Activated naive CD8-positive, alpha-beta T cell treated with anti-CD3 and anti-CD28 coated beads, Interleukin-2, amount 10 ng/mL, durations not matched to agents 7 days and 5 days (primary cell): ENCODE data around the gene EXOSC2. TPM values are rescaled to one million over a fixed set of nuclear protein-coding genes. Genes with fewer than 3 reads are reported as not detected.

ENCODE experiments used
- ATAC-seq: fragments of 150-1000 bp; cut with Tn5 transposase; one replicate; pipeline ENCODE4 v1.10.0; 2021; ENCODE audit warnings: low read depth, moderate library complexity
- POLR2A ChIA-PET: fragments of 350-600 bp; sonication (Branson Sonifier 250); formaldehyde crosslinking; loops from one replicate; lab custom pipeline; 2021; ENCODE audit warnings: antibody characterized with exemption; lab: Charles Lee
- DNase-seq: peaks from one replicate; pipeline ENCODE4 v3.0.0; 2021
- H3K27ac Mint-ChIP-seq: one replicate; pipeline ENCODE4 v1.8.0; 2022; ENCODE audit warnings: mild to moderate bottlenecking, mixed read lengths
- H3K27me3 Mint-ChIP-seq: one replicate; pipeline ENCODE4 v1.8.0; 2022; ENCODE audit warnings: mild to moderate bottlenecking, moderate library complexity, mixed read lengths
- H3K36me3 Mint-ChIP-seq: one replicate; pipeline ENCODE4 v1.8.0; 2021; ENCODE audit warnings: mild to moderate bottlenecking, mixed read lengths
- H3K4me1 Mint-ChIP-seq: one replicate; pipeline ENCODE4 v1.8.0; 2021; ENCODE audit warnings: mixed read lengths
- H3K4me3 Mint-ChIP-seq: one replicate; pipeline ENCODE4 v1.8.0; 2022; ENCODE audit warnings: mild to moderate bottlenecking, moderate library complexity, mixed read lengths
- H3K9me3 Mint-ChIP-seq: one replicate; pipeline ENCODE4 v1.8.0; 2021; ENCODE audit warnings: mixed read lengths
- total RNA-seq, 2 experiments: library from RNA; stranded (reverse); gene quantifications; one replicate each; pipeline ENCODE4 v1.2.3, GENCODE V29; 2021

Gene EXOSC2
- total RNA-seq, 2 experiments from 2014 or later: 57.2 to 58.8 TPM

- ATAC-seq (no peak), DNase-seq (no peak)
- no peaks in the 10 kb centered on the region for H3K27me3 Mint-ChIP-seq
- peaks cover 1% of the 10 kb centered on the region for H3K36me3 Mint-ChIP-seq
- POLR2A ChIA-PET: no interaction called here
- no peak overlapping the region for H3K4me3 Mint-ChIP-seq
- H3K4me1 Mint-ChIP-seq: peaks cover 3% of the 10 kb centered on the region
- H3K9me3 Mint-ChIP-seq: peaks cover 2% of the 10 kb centered on the region
- no peak overlapping the region for H3K27ac Mint-ChIP-seq
Measured at GRCh38 chr9:130738281-130738680, 44.7 kb downstream of the EXOSC2 start.

- peaks cover 3% of the 10 kb centered on the region for H3K4me1 Mint-ChIP-seq
- DNase-seq (no peak), ATAC-seq (no peak)
- H3K36me3 Mint-ChIP-seq: peaks cover 1% of the 10 kb centered on the region
- POLR2A ChIA-PET: no interaction called here
- H3K4me3 Mint-ChIP-seq: no peak overlapping the region
- no peak overlapping the region for H3K27ac Mint-ChIP-seq
- no peaks in the 10 kb centered on the region for H3K27me3 Mint-ChIP-seq
- peaks cover 2% of the 10 kb centered on the region for H3K9me3 Mint-ChIP-seq
Measured at GRCh38 chr9:130739081-130739480, 45.5 kb downstream of the EXOSC2 start.

- POLR2A ChIA-PET: no interaction called here
- Mint-ChIP-seq H3K4me1 (peaks cover 3% of the 10 kb centered on the region), H3K27me3 (no peaks in the 10 kb centered on the region)
Measured at GRCh38 chr9:130740218-130741023, 46.8 kb downstream of the EXOSC2 start.

GRCh38 chr9:130741024-130741305 lies 47.4 kb downstream of the EXOSC2 start:
- POLR2A ChIA-PET: no interaction called here
- H3K27me3 Mint-ChIP-seq: no peaks in the 10 kb centered on the region

More at GRCh38 chr9:130740218-130741023, 46.8 kb downstream of the EXOSC2 start:
- ATAC-seq: no peak
- H3K36me3 Mint-ChIP-seq: peaks cover 1% of the 10 kb centered on the region
- no peak for DNase-seq
- H3K27ac Mint-ChIP-seq: no peak overlapping the region
- peaks cover 2% of the 10 kb centered on the region for H3K9me3 Mint-ChIP-seq
- no peak overlapping the region for H3K4me3 Mint-ChIP-seq

GRCh38 chr9:130741831-130742449 lies 48.4 kb downstream of the EXOSC2 start:
- no peak for DNase-seq
- peaks cover 1% of the 10 kb centered on the region for H3K36me3 Mint-ChIP-seq
- peaks cover 3% of the 10 kb centered on the region for H3K9me3 Mint-ChIP-seq
- no peaks in the 10 kb centered on the region for H3K27me3 Mint-ChIP-seq
- H3K27ac Mint-ChIP-seq: no peak overlapping the region
- POLR2A ChIA-PET: no interaction called here
- no peak overlapping the region for H3K4me3 Mint-ChIP-seq
- no peak for ATAC-seq
- peaks cover 3% of the 10 kb centered on the region for H3K4me1 Mint-ChIP-seq

More at GRCh38 chr9:130741024-130741305, 47.4 kb downstream of the EXOSC2 start:
- Mint-ChIP-seq H3K36me3 (peaks cover 1% of the 10 kb centered on the region), H3K27ac (no peak overlapping the region), H3K9me3 (peaks cover 2% of the 10 kb centered on the region), H3K4me1 (peaks cover 3% of the 10 kb centered on the region), H3K4me3 (no peak overlapping the region)
- ATAC-seq (no peak), DNase-seq (no peak)

- Mint-ChIP-seq H3K9me3 (peaks cover 3% of the 10 kb centered on the region), H3K27ac (no peak overlapping the region), H3K4me3 (no peak overlapping the region), H3K4me1 (peaks cover 3% of the 10 kb centered on the region), H3K36me3 (peaks cover 1% of the 10 kb centered on the region), H3K27me3 (no peaks in the 10 kb centered on the region)
- POLR2A ChIA-PET: no interaction called here
- ATAC-seq: no peak
- DNase-seq: no peak
Measured at GRCh38 chr9:130743656-130744055, 50.1 kb downstream of the EXOSC2 start.

GRCh38 chr9:130745210-130745800 lies 51.7 kb downstream of the EXOSC2 start:
- Mint-ChIP-seq H3K4me1 (peaks cover 3% of the 10 kb centered on the region), H3K36me3 (peaks cover 1% of the 10 kb centered on the region), H3K27me3 (no peaks in the 10 kb centered on the region), H3K9me3 (peaks cover 3% of the 10 kb centered on the region), H3K4me3 (no peak overlapping the region), H3K27ac (no peak overlapping the region)
- ATAC-seq (no peak), DNase-seq (no peak)
- POLR2A ChIA-PET: no interaction called here

GRCh38 chr9:130745829-130746228 lies 52.2 kb downstream of the EXOSC2 start:
- Mint-ChIP-seq H3K9me3 (peaks cover 3% of the 10 kb centered on the region), H3K27me3 (no peaks in the 10 kb centered on the region), H3K4me3 (no peak overlapping the region), H3K4me1 (peaks cover 3% of the 10 kb centered on the region), H3K36me3 (peaks cover 1% of the 10 kb centered on the region), H3K27ac (no peak overlapping the region)
- POLR2A ChIA-PET: no interaction called here
- ATAC-seq: no peak
- DNase-seq: no peak

- no peaks in the 10 kb centered on the region for H3K27me3 Mint-ChIP-seq
- H3K4me3 Mint-ChIP-seq: no peak overlapping the region
- DNase-seq (no peak), ATAC-seq (no peak)
- peaks cover under 1% of the 10 kb centered on the region for H3K4me1 Mint-ChIP-seq
- POLR2A ChIA-PET: no interaction called here
- no peak overlapping the region for H3K27ac Mint-ChIP-seq
- no peaks in the 10 kb centered on the region for H3K36me3 Mint-ChIP-seq
- H3K9me3 Mint-ChIP-seq: peaks cover 2% of the 10 kb centered on the region
Measured at GRCh38 chr9:130746434-130747212, 53.0 kb downstream of the EXOSC2 start.

- Mint-ChIP-seq H3K27ac (no peak overlapping the region), H3K4me1 (no peaks in the 10 kb centered on the region), H3K9me3 (no peaks in the 10 kb centered on the region), H3K27me3 (no peaks in the 10 kb centered on the region), H3K36me3 (no peaks in the 10 kb centered on the region), H3K4me3 (no peak overlapping the region)
- no peak for ATAC-seq
- POLR2A ChIA-PET: no interaction called here
- DNase-seq: no peak
Measured at GRCh38 chr9:130751631-130752355, 58.2 kb downstream of the EXOSC2 start.
